Adrenal gland (tissue), 12 donors: Measurements from ENCODE around the gene CHST11. TPM values are rescaled to one million over a fixed set of nuclear protein-coding genes. Genes with fewer than 3 reads are reported as not detected.

Source experiments
- DNase-seq, 7 donors: peaks; one replicate each; pipeline ENCODE4 v3.0.0-alpha.2; 2019 to 2020
- H3K27ac ChIP-seq, 5 donors: fragments of 200-600 bp; sonication (generic) in 4 of 5; 1 replicate in 3 of 5; 2 replicates in 2 of 5; pipeline versions ENCODE4 v1.5.1 to v1.8.0; 2016 to 2020; ENCODE audit warnings: mild to moderate bottlenecking in 1 of 5
- H3K27me3 ChIP-seq: fragments of 200-600 bp; 2 replicates; pipeline ENCODE4 v1.8.0; 2021
- H3K36me3 ChIP-seq, 2 donors: fragments of 200-600 bp; replicated peaks in 1 of 2; 1 replicate in 1 of 2; 2 replicates in 1 of 2; pipeline versions ENCODE4 v1.5.1 to v1.8.0; 2018 to 2022
- H3K4me1 ChIP-seq, 2 donors: fragments of 200-600 bp; replicated peaks in 1 of 2; 1 replicate in 1 of 2; 2 replicates in 1 of 2; pipeline versions ENCODE4 v1.5.1 to v1.8.0; 2018 to 2021
- H3K4me3 ChIP-seq, 4 donors: fragments of 200-600 bp; sonication (generic) in 3 of 4; one replicate each; pipeline ENCODE4 v1.5.1; 2016 to 2018
- H3K9me3 ChIP-seq, 3 donors: fragments of 200-600 bp; sonication (generic) in 1 of 3; replicated peaks in 1 of 3; 1 replicate in 2 of 3; 2 replicates in 1 of 3; pipeline versions ENCODE4 v1.5.1 to v1.8.0; 2016 to 2021
- CTCF ChIP-seq, 6 experiments: fragments of 450-650 bp in 4 of 6; fragments of 200-600 bp in 2 of 6; sonication (generic) in 1 of 6; IDR thresholded peaks; 1 replicate in 5 of 6; 2 replicates in 1 of 6; pipeline versions ENCODE4 v1.5.1 to v1.8.0; 2016 to 2021; ENCODE audit warnings: antibody characterized with exemption in 6 of 6, mild to moderate bottlenecking in 2 of 6, moderate library complexity in 1 of 6
- POLR2A ChIP-seq, 2 donors: fragments of 450-650 bp; IDR thresholded peaks; one replicate each; pipeline ENCODE4 v1.6.1; 2017; ENCODE audit warnings: antibody characterized with exemption in 2 of 2, mild to moderate bottlenecking in 2 of 2, moderate library complexity in 1 of 2
- WGBS, 4 donors: extraction: QIAGEN DNeasy Blood & Tissue Kit in 2 of 4; methylation state at CpG; one replicate each; pipeline versions ENCODE4 v1.1.5 to v1.1.7; 2013 to 2017; 5-methylcytosine and 5-hydroxymethylcytosine counted together
- intact Hi-C, 2 donors: fragments of 100-400 bp; cut with DNase I; formaldehyde crosslinking; loops; one replicate each; pipeline versions ENCODE4 v1.14.1 to v1.15.0; 2022 to 2023
- polyA plus RNA-seq, 3 donors: library from polyadenylated mRNA; stranded (reverse); fragments of 200-250 nt in 2 of 3; fragments of 350-450 nt in 1 of 3; fragmentation: Illumina TruSeq in 1 of 3; extraction: RNeasy Lipid Tissue Mini Kit (QIAGEN cat#74804) in 1 of 3; gene quantifications; one replicate each; pipeline ENCODE4 v1.2.3, GENCODE V29; 2013 to 2014
- total RNA-seq, 9 donors: library from RNA; depleted of rRNA in 4 of 9; stranded (reverse); fragments of >200 nt in 4 of 9; fragments of 120-200 nt in 1 of 9; fragmentation: NEBNext Ultra II Directional in 1 of 9; extraction: Animal tissue kit (Norgen Biotek cat#: 25700) in 1 of 9; gene quantifications; one replicate each; pipeline versions ENCODE4 v1.1.0 to v1.2.4, GENCODE V29; 2013 to 2023
- donor health status: healthy with polysubstance abuse.
- donor health status: Bipolar disorder and iron deficiency.
- donor health status: DM: yes; HTN: yes; CAD: no.
- donor health status: DM: no; HTN: no; CAD: no.
- donor health status: DM: no; HTN: no; CAD: no.
- donor health status: DM: yes; HTN: yes; CAD: no.

The CHST11 gene
- total and polyA plus RNA-seq, 12 donors: 6.2 to 95.1 (median 29.8) TPM

GRCh38 chr12:104494137-104494792, 37.5 kb downstream of the CHST11 start:
- no peak for DNase-seq
- Histone ChIP-seq H3K9me3 (no peaks in the 10 kb centered on the region), H3K27me3 (no peaks in the 10 kb centered on the region), H3K27ac (peak overlapping the region in 1 of 5 donors; percentile 13), H3K4me1 (peaks cover 0 to 9% of the 10 kb centered on the region in 2 donors), H3K4me3 (no peak overlapping the region), H3K36me3 (no peaks in the 10 kb centered on the region)
- intact Hi-C loops: no loop called here
- no peak for TF ChIP-seq POLR2A (IDR thresholded peaks at IDR 0.05)
- TF ChIP-seq CTCF (IDR thresholded peaks at IDR 0.05): no peak
- WGBS, 4 donors: 70 to 86% (median 82%) methylated on average over 13 of the region's 13 CpGs

GRCh38 chr12:104494793-104495158, 38.0 kb downstream of the CHST11 start:
- DNase-seq: no peak
- WGBS, 4 donors: 69 to 82% (median 75%) methylated on average over 5 of the region's 5 CpGs
- no peak overlapping the region for H3K4me3 ChIP-seq
- no peaks in the 10 kb centered on the region for H3K36me3 ChIP-seq
- no peak for TF ChIP-seq POLR2A (IDR thresholded peaks at IDR 0.05)
- no peak for TF ChIP-seq CTCF (IDR thresholded peaks at IDR 0.05)
- peak overlapping the region in 1 of 5 donors; percentile 13 for H3K27ac ChIP-seq
- no peaks in the 10 kb centered on the region for H3K9me3 ChIP-seq
- H3K4me1 ChIP-seq: peaks cover 0 to 14% of the 10 kb centered on the region in 2 donors
- intact Hi-C loops: no loop called here
- H3K27me3 ChIP-seq: no peaks in the 10 kb centered on the region

GRCh38 chr12:104495786-104496185, 39.0 kb downstream of the CHST11 start:
- H3K27ac ChIP-seq: no peak overlapping the region
- no peaks in the 10 kb centered on the region for H3K9me3 ChIP-seq
- H3K4me3 ChIP-seq: no peak overlapping the region
- no peaks in the 10 kb centered on the region for H3K27me3 ChIP-seq
- 77 to 94% (median 87%) methylated on average over 3 of the region's 3 CpGs for WGBS, 4 donors
- no peak for DNase-seq
- no peaks in the 10 kb centered on the region for H3K36me3 ChIP-seq
- intact Hi-C loops: no loop called here
- H3K4me1 ChIP-seq: peaks cover 0 to 17% of the 10 kb centered on the region in 2 donors
- TF ChIP-seq POLR2A (IDR thresholded peaks at IDR 0.05) (no peak), CTCF (IDR thresholded peaks at IDR 0.05) (no peak)

GRCh38 chr12:104496336-104496735, 39.6 kb downstream of the CHST11 start:
- no peak for DNase-seq
- WGBS, 4 donors: 62 to 69% (median 65%) methylated on average over 1 of the region's 1 CpG
- no peak for TF ChIP-seq CTCF (IDR thresholded peaks at IDR 0.05)
- TF ChIP-seq POLR2A (IDR thresholded peaks at IDR 0.05): no peak
- H3K9me3 ChIP-seq: no peaks in the 10 kb centered on the region
- no peaks in the 10 kb centered on the region for H3K36me3 ChIP-seq
- no peaks in the 10 kb centered on the region for H3K27me3 ChIP-seq
- peaks cover 0 to 17% of the 10 kb centered on the region in 2 donors for H3K4me1 ChIP-seq
- H3K4me3 ChIP-seq: no peak overlapping the region
- H3K27ac ChIP-seq: no peak overlapping the region
- intact Hi-C loops: no loop called here
